HEK293T (cell line): ENCODE measurements around the gene LRRN4CL.

ENCODE experiments used
- ARNT ChIP-seq: fragments of 450-650 bp; IDR thresholded peaks from 2 replicates; pipeline ENCODE4 v1.6.1; 2017; ENCODE audit warnings: mild to moderate bottlenecking
- BHLHE40 ChIP-seq: fragments of 450-650 bp; IDR thresholded peaks from 2 replicates; pipeline ENCODE4 v1.6.1; 2016; ENCODE audit warnings: mild to moderate bottlenecking, moderate library complexity, borderline replicate concordance
- CTBP1 ChIP-seq: fragments of 450-650 bp; IDR thresholded peaks from 2 replicates; pipeline ENCODE4 v1.6.1; 2016; ENCODE audit warnings: borderline replicate concordance
- FOXA1 ChIP-seq: fragments of 450-650 bp; IDR thresholded peaks from 2 replicates; pipeline ENCODE4 v1.6.1; 2016; ENCODE audit warnings: mild to moderate bottlenecking
- FOXK2 ChIP-seq: fragments of 450-650 bp; IDR thresholded peaks from 2 replicates; pipeline ENCODE4 v1.6.1; 2016; ENCODE audit warnings: mild to moderate bottlenecking
- FOXM1 ChIP-seq: fragments of 450-650 bp; IDR thresholded peaks from 2 replicates; pipeline ENCODE4 v1.6.1; 2017; ENCODE audit warnings: mild to moderate bottlenecking, borderline replicate concordance
- HDGF ChIP-seq: fragments of 450-650 bp; IDR thresholded peaks from 2 replicates; pipeline ENCODE4 v1.6.1; 2017; ENCODE audit warnings: antibody characterized with exemption, borderline replicate concordance
- NFRKB ChIP-seq: fragments of 450-650 bp; IDR thresholded peaks from 2 replicates; pipeline ENCODE4 v1.6.1; 2016; ENCODE audit warnings: mild to moderate bottlenecking, moderate library complexity
- SP1 ChIP-seq: fragments of 450-650 bp; IDR thresholded peaks from 2 replicates; pipeline ENCODE4 v1.6.1; 2017
- TARDBP ChIP-seq: fragments of 450-650 bp; IDR thresholded peaks from 2 replicates; pipeline ENCODE4 v1.6.1; 2016
- ZNF384 ChIP-seq: fragments of 450-650 bp; IDR thresholded peaks from 2 replicates; pipeline ENCODE4 v1.6.1; 2016

GRCh38 chr11:62708392-62708791, 19.1 kb upstream of the LRRN4CL start:
- TF ChIP-seq FOXA1: no peak
- TF ChIP-seq BHLHE40: no peak
- TF ChIP-seq ZNF384: no peak
- TF ChIP-seq FOXM1: no peak
- TF ChIP-seq FOXK2: no peak
- no peak for TF ChIP-seq ARNT
- no peak for TF ChIP-seq SP1
- no peak for TF ChIP-seq NFRKB
- no peak for TF ChIP-seq HDGF
- TF ChIP-seq TARDBP: no peak
- no peak for TF ChIP-seq CTBP1
